HepG2 (cell line): ENCODE data around the gene TCEANC2. TPM values are rescaled to one million over a fixed set of nuclear protein-coding genes. Genes with fewer than 3 reads are reported as not detected.

Source experiments
- ATAC-seq: fragments of 200-7000 bp; cut with Tn5 transposase; 3 replicates; pipeline ENCODE4 v1.9.1; 2020; ENCODE audit warnings: mild to moderate bottlenecking, moderate library complexity
- BruUV-seq: library from RNA; stranded (reverse); fragments of 400-500 nt; replicated peaks from 2 replicates; lab custom pipeline; 2021; lab: Mats Ljungman, UMichigan
- CTCF ChIA-PET: fragments of 300-600 bp; formaldehyde crosslinking; extraction: SDS; loops from one replicate; lab custom pipeline; 2021; ENCODE audit warnings: low total read pairs, inconsistent platforms, low intra/inter-chr PET ratio; lab: Yijun Ruan, JAX
- POLR2A ChIA-PET: fragments of 350-600 bp; sonication (Branson Sonifier 250); formaldehyde crosslinking; loops from one replicate; lab custom pipeline; 2020; ENCODE audit warnings: antibody characterized with exemption, inconsistent platforms; lab: Yijun Ruan, JAX
- DNase-seq: peaks from one replicate; pipeline ENCODE4 v3.0.0-alpha.2; 2015; ENCODE audit warnings: low spot score
- FAIRE-seq: peaks from 3 replicates; lab custom pipeline; 2011; peaks lifted over from hg19 to GRCh38; lab: Jason Lieb, UNC
- H2AFZ ChIP-seq: one replicate; pipeline ENCODE4 v1.6.1; 2011; ENCODE audit warnings: low read length, inconsistent platforms
- H3K27ac ChIP-seq: fragments of 300-600 bp; 3 replicates; pipeline ENCODE4 v1.8.0; 2011; ENCODE audit warnings: mixed run types, mild to moderate bottlenecking, mixed read lengths, low read length, inconsistent platforms; ENCODE audit not compliant: insufficient read depth; ENCODE audit errors: extremely low read length
- H3K27me3 ChIP-seq, 2 experiments: fragments of 200-600 bp in 1 of 2; 2 replicates in 1 of 2; 3 replicates in 1 of 2; pipeline versions ENCODE4 v1.6.0 to v1.8.0; 2011; ENCODE audit warnings: low read length in 2 of 2, mild to moderate bottlenecking in 2 of 2, moderate library complexity in 2 of 2, inconsistent platforms in 1 of 2; ENCODE audit not compliant: insufficient read depth in 2 of 2, control insufficient read depth in 1 of 2
- H3K36me3 ChIP-seq, 2 experiments: fragments of 200-600 bp in 1 of 2; replicated peaks in 1 of 2; 2 replicates in 1 of 2; 3 replicates in 1 of 2; pipeline versions ENCODE4 v1.5.1 to v1.8.0; 2011; ENCODE audit warnings: low read length in 2 of 2, inconsistent platforms in 1 of 2; ENCODE audit not compliant: insufficient read depth in 2 of 2, control insufficient read depth in 1 of 2
- H3K4me1 ChIP-seq: 2 replicates; pipeline ENCODE4 v1.5.1; 2012; ENCODE audit warnings: low read length, inconsistent platforms; ENCODE audit not compliant: insufficient read depth
- H3K4me2 ChIP-seq: 2 replicates; pipeline ENCODE4 v1.6.0; 2011; ENCODE audit warnings: low read depth, low read length, inconsistent platforms
- H3K4me3 ChIP-seq, 3 experiments: fragments of 200-600 bp in 1 of 3; sonication (generic), shearing (Covaris generic) in 1 of 3; replicated peaks in 1 of 3; 2 replicates each; pipeline ENCODE4 v1.5.1; 2011 to 2016; ENCODE audit warnings: low read length in 3 of 3, inconsistent platforms in 2 of 3, low read depth in 2 of 3, mild to moderate bottlenecking in 2 of 3, control low read depth in 1 of 3, mixed read lengths in 1 of 3; ENCODE audit not compliant: insufficient read depth in 1 of 3
- H3K79me2 ChIP-seq: one replicate; pipeline ENCODE4 v1.6.1; 2011; ENCODE audit warnings: low read length, inconsistent platforms; ENCODE audit not compliant: insufficient read depth
- H3K9ac ChIP-seq: 2 replicates; pipeline ENCODE4 v1.6.0; 2011; ENCODE audit warnings: mild to moderate bottlenecking, low read depth, low read length, inconsistent platforms; ENCODE audit not compliant: insufficient read depth
- H3K9me3 ChIP-seq: 2 replicates; pipeline ENCODE4 v1.5.1; 2012; ENCODE audit warnings: mild to moderate bottlenecking, low read length
- H4K20me1 ChIP-seq: 2 replicates; pipeline ENCODE4 v1.6.0; 2011; ENCODE audit warnings: inconsistent platforms, mild to moderate bottlenecking, low read length, moderate library complexity; ENCODE audit not compliant: insufficient read depth
- HOXA3 ChIP-seq: sonication (generic); formaldehyde crosslinking; IDR thresholded peaks from 2 replicates; pipeline ENCODE4 v1.5.0; 2020; ENCODE audit warnings: missing genetic modification reagents
- MBD4 ChIP-seq: IDR thresholded peaks from 2 replicates; pipeline ENCODE4 v1.6.1; 2012; ENCODE audit warnings: low read length, inconsistent platforms, borderline replicate concordance
- PTBP1 ChIP-seq: fragments of 200-400 bp; formaldehyde crosslinking; IDR thresholded peaks from 2 replicates; pipeline ENCODE4 v1.6.1; 2018; ENCODE audit warnings: low read length, low read depth; ENCODE audit not compliant: poor library complexity, severe bottlenecking
- SNAPC4 ChIP-seq: sonication (generic); formaldehyde crosslinking; IDR thresholded peaks from 2 replicates; pipeline ENCODE4 v1.4.0; 2020; ENCODE audit warnings: mild to moderate bottlenecking, missing genetic modification reagents
- SRSF9 ChIP-seq: fragments of 200-400 bp; formaldehyde crosslinking; IDR thresholded peaks from 2 replicates; pipeline ENCODE4 v1.6.1; 2018; ENCODE audit warnings: borderline replicate concordance, mild to moderate bottlenecking, low read depth, low read length; ENCODE audit not compliant: insufficient read depth, poor library complexity, severe bottlenecking
- ZBTB49 ChIP-seq: sonication (generic); formaldehyde crosslinking; IDR thresholded peaks from 2 replicates; pipeline ENCODE4 v1.4.0; 2020; ENCODE audit warnings: missing genetic modification reagents, borderline replicate concordance
- ZMYM4 ChIP-seq: sonication (generic); formaldehyde crosslinking; IDR thresholded peaks from 2 replicates; pipeline ENCODE4 v1.8.1; 2023; ENCODE audit warnings: mild to moderate bottlenecking, missing genetic modification reagents
- ZNF12 ChIP-seq: sonication (generic); formaldehyde crosslinking; IDR thresholded peaks from 2 replicates; pipeline ENCODE4 v1.5.0; 2020; ENCODE audit warnings: missing genetic modification reagents
- ZNF280D ChIP-seq: sonication (generic); formaldehyde crosslinking; IDR thresholded peaks from 2 replicates; pipeline ENCODE4 v1.5.1; 2020; ENCODE audit warnings: mild to moderate bottlenecking, missing genetic modification reagents
- ZNF768 ChIP-seq: sonication (generic); formaldehyde crosslinking; IDR thresholded peaks from 2 replicates; pipeline ENCODE4 v1.4.0; 2020; ENCODE audit warnings: missing genetic modification reagents
- WGBS: methylation state at CpG from one replicate; pipeline ENCODE4 v1.1.6; 2017; ENCODE audit warnings: low lambda C conversion rate; 5-methylcytosine and 5-hydroxymethylcytosine counted together
- in situ Hi-C: cut with HindIII; loops from 2 replicates; pipeline ENCODE4 v1.10.0; 2017; ENCODE audit warnings: low pct_unique_long_range_greater_than_20kb; ENCODE audit not compliant: extremely low pct_ligation_motif_present
- intact Hi-C: fragments of 100-400 bp; cut with micrococcal nuclease; formaldehyde crosslinking; loops from one replicate; pipeline ENCODE4 v1.10.0; 2022; ENCODE audit not compliant: unreplicated experiment
- polyA plus RNA-seq, 8 experiments: library from polyadenylated mRNA; depleted of rRNA in 3 of 8; stranded (reverse) in 7 of 8; unstranded in 1 of 8; fragments of >200 nt; fragmentation: Illumina TruSeq in 4 of 8; extraction: Trizol in 4 of 8; gene quantifications; 2 replicates each; pipeline versions ENCODE4 v1.2.1 to v1.2.3, GENCODE V29; 2011 to 2016; ENCODE audit warnings: low read depth in 4 of 8, missing spikeins in 1 of 8, mixed read lengths in 1 of 8; ENCODE audit not compliant: insufficient read depth in 1 of 8
- total RNA-seq, 5 experiments: library from RNA; depleted of rRNA; stranded (reverse); fragments of >200 nt; fragmentation: Illumina TruSeq; extraction: Trizol; gene quantifications; 2 replicates each; pipeline ENCODE4 v1.2.3, GENCODE V29; 2016; ENCODE audit warnings: low read depth in 1 of 5

Gene TCEANC2
- total and polyA plus RNA-seq, 2 of the 13 experiments (the other 11 are each of a cell fraction or from before 2014, with no cell fraction given), result 3.8 to 5.0 TPM

GRCh38 chr1:54095546-54096226, 42.3 kb downstream of the TCEANC2 start:
- H3K9ac ChIP-seq, result no peak overlapping the region
- 93% methylated on average over 8 of the region's 8 CpGs for WGBS
- no TSS peak for BruUV-seq
- no peak overlapping the region for H3K27ac ChIP-seq
- FAIRE-seq (no peak), DNase-seq (no peak), ATAC-seq (no peak)
- H3K4me2 ChIP-seq, result no peak overlapping the region
- H3K79me2 ChIP-seq, result no peaks in the 10 kb centered on the region
- no peaks in the 10 kb centered on the region for H4K20me1 ChIP-seq
- intact Hi-C loops, result no loop called here
- no peaks in the 10 kb centered on the region for H3K27me3 ChIP-seq
- ChIA-PET CTCF (no interaction called here), POLR2A (no interaction called here)
- H3K9me3 ChIP-seq, result no peaks in the 10 kb centered on the region
- H3K4me1 ChIP-seq, result peaks cover 38% of the 10 kb centered on the region
- peaks cover 0 to 9% of the 10 kb centered on the region in 2 experiments; a peak in 3 of 5 replicates for H3K36me3 ChIP-seq
- H2AFZ ChIP-seq, result no peak overlapping the region
- H3K4me3 ChIP-seq, result no peak overlapping the region
- in situ Hi-C loops, result no loop called here
- TF ChIP-seq ZNF768 (CRISPR knock-in tag) (no peak), MBD4 (no peak), ZNF12 (CRISPR knock-in tag) (no peak), ZNF280D (CRISPR knock-in tag) (0 out of 2 replicates have a peak, but pooled peaks have one; percentile 5), ZMYM4 (CRISPR knock-in tag) (0 out of 2 replicates have a peak, but pooled peaks have one; percentile 33), ZBTB49 (CRISPR knock-in tag) (no peak), SNAPC4 (CRISPR knock-in tag) (no peak), SRSF9 (no peak), PTBP1 (no peak), HOXA3 (CRISPR knock-in tag) (no peak)
